ENCODE data around the gene SALL1. TPM values are rescaled to one million over a fixed set of nuclear protein-coding genes. Genes with fewer than 3 reads are reported as not detected.

The SALL1 gene
- total and polyA plus RNA-seq, 2 donors (not counting 3 experiments of a cell fraction or from before 2014, with no cell fraction given) = not detected

DNA sequence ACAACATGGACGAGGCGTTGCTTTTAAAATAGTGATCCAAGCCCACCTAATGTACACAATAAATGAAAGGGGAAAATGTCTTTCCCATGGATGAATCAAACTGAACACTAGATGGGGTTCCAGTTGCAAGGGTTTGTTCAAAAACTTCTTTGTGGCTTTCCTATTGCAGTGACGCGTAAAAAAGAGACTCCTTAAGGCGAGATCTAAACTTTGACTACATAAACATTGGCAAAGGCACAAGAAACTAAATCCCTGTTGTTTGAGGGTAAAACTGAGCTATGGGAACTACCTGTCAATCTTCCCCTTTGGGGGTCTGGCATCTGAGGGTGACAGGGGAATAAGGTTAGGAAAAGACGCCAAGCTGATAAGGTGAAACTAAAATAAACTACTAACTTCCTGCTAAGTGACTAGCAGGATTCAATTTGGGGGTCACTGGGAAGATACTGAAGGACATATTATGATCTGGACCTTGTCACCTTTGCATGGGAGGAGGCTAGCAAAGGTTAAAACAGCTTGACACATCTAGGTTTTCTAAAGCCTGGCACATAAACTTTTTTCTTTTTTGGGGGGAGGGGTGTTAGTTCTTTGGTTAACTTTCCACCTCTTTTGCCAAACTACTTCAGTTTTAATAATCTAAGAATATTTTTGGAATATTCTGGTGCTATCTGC lies 4.7 kb downstream of the SALL1 start:
- DNase-seq (ENCODE audit: low read depth, low spot score) (no peak), FAIRE-seq (no peak)
- intact Hi-C loops (cut with micrococcal nuclease) = no loop called here
- ChIA-PET POLR2A (no interaction called here), CTCF (no interaction called here)
- no peaks in the 10 kb centered on the region for H4K20me1 ChIP-seq (replicated peaks; ENCODE audit: control insufficient read depth, extremely low read depth, insufficient read depth, low read length)
- H3K9me1 ChIP-seq (replicated peaks; ENCODE audit: control insufficient read depth, extremely low read depth, insufficient read depth, low read length) = no peaks in the 10 kb centered on the region
- TF ChIP-seq GATA2 (IDR thresholded peaks at IDR 0.05; ENCODE audit: insufficient read depth, insufficient read length, low read depth, low read length) (no peak), FOS (IDR thresholded peaks at IDR 0.05; ENCODE audit: borderline replicate concordance, insufficient read depth, low read length) (no peak), JUN (IDR thresholded peaks at IDR 0.05; ENCODE audit: borderline replicate concordance, insufficient read depth, insufficient read length, low read depth) (no peak)
- TF ChIP-seq, protein P1, sequence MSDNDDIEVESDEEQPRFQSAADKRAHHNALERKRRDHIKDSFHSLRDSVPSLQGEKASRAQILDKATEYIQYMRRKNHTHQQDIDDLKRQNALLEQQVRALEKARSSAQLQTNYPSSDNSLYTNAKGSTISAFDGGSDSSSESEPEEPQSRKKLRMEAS (IDR thresholded peaks at IDR 0.05; ENCODE audit: insufficient read depth, insufficient read length) = no peak
- H3K9me3 ChIP-seq (replicated peaks; ENCODE audit: control insufficient read depth, insufficient read depth, low read length) = no peaks in the 10 kb centered on the region
- H3K27ac ChIP-seq (ENCODE audit: insufficient read depth, low read depth, low read length) = no peak overlapping the region
- H3K79me2 ChIP-seq (ENCODE audit: control insufficient read depth, insufficient read depth, low read length) = no peaks in the 10 kb centered on the region
- H3K4me2 ChIP-seq (ENCODE audit: insufficient read depth, low read length) = no peak overlapping the region
- no peak overlapping the region for H2AFZ ChIP-seq (ENCODE audit: low read depth, low read length)
- no peak overlapping the region for H3K4me3 ChIP-seq (replicated peaks in 1 of 3; ENCODE audit: insufficient read depth in 1 of 3, low read depth in 1 of 3, low read length in 3 of 3)
- no peak overlapping the region for H3K9ac ChIP-seq (replicated peaks; ENCODE audit: extremely low read depth, insufficient read depth, low read length)
- dilution Hi-C loops (cut with MboI; ENCODE audit: extremely low pct_ligation_motif_present, low sequenced_read_pairs) = no loop called here
- BruUV-seq (replicated peaks) = no TSS peak
- no peaks in the 10 kb centered on the region for H3K4me1 ChIP-seq (ENCODE audit: control insufficient read depth, extremely low read depth, insufficient read depth, low read length)
- no peaks in the 10 kb centered on the region for H3K36me3 ChIP-seq (ENCODE audit: control insufficient read depth in 2 of 2, extremely low read depth in 1 of 2, insufficient read depth in 2 of 2, low read length in 2 of 2)
- peaks cover 17 to 24% of the 10 kb centered on the region in 2 experiments for H3K27me3 ChIP-seq (ENCODE audit: control insufficient read depth in 2 of 2, insufficient read depth in 2 of 2, low read length in 2 of 2)

GRCh38 chr16:51144203-51144602 lies 6.9 kb downstream of the SALL1 start:
- intact Hi-C loops (cut with micrococcal nuclease) = no loop called here
- no TSS peak for BruUV-seq (replicated peaks)
- no peak overlapping the region for H3K4me2 ChIP-seq (ENCODE audit: insufficient read depth, low read length)

More at GRCh38 chr16:51144203-51144602, 6.9 kb downstream of the SALL1 start:
- Histone ChIP-seq H3K79me2 (ENCODE audit: control insufficient read depth, insufficient read depth, low read length) (no peaks in the 10 kb centered on the region), H3K27me3 (ENCODE audit: control insufficient read depth in 2 of 2, insufficient read depth in 2 of 2, low read length in 2 of 2) (peaks cover 1 to 5% of the 10 kb centered on the region in 2 experiments), H3K9me3 (replicated peaks; ENCODE audit: control insufficient read depth, insufficient read depth, low read length) (no peaks in the 10 kb centered on the region), H3K4me3 (replicated peaks in 1 of 3; ENCODE audit: insufficient read depth in 1 of 3, low read depth in 1 of 3, low read length in 3 of 3) (no peak overlapping the region), H3K27ac (ENCODE audit: insufficient read depth, low read depth, low read length) (no peak overlapping the region), H4K20me1 (replicated peaks; ENCODE audit: control insufficient read depth, extremely low read depth, insufficient read depth, low read length) (no peaks in the 10 kb centered on the region), H2AFZ (ENCODE audit: low read depth, low read length) (no peak overlapping the region), H3K4me1 (ENCODE audit: control insufficient read depth, extremely low read depth, insufficient read depth, low read length) (no peaks in the 10 kb centered on the region), H3K36me3 (ENCODE audit: control insufficient read depth in 2 of 2, extremely low read depth in 1 of 2, insufficient read depth in 2 of 2, low read length in 2 of 2) (no peaks in the 10 kb centered on the region), H3K9ac (replicated peaks; ENCODE audit: extremely low read depth, insufficient read depth, low read length) (no peak overlapping the region), H3K9me1 (replicated peaks; ENCODE audit: control insufficient read depth, extremely low read depth, insufficient read depth, low read length) (no peaks in the 10 kb centered on the region)
- TF ChIP-seq, protein P1 (IDR thresholded peaks at IDR 0.05; ENCODE audit: insufficient read depth, insufficient read length) = no peak
- TF ChIP-seq GATA2 (IDR thresholded peaks at IDR 0.05; ENCODE audit: insufficient read depth, insufficient read length, low read depth, low read length) (no peak), JUN (IDR thresholded peaks at IDR 0.05; ENCODE audit: borderline replicate concordance, insufficient read depth, insufficient read length, low read depth) (no peak), POLR2A (IDR thresholded peaks at IDR 0.05; ENCODE audit: low read depth, low read length) (no peak), POLR2AphosphoS5 (IDR thresholded peaks at IDR 0.05; ENCODE audit: insufficient read depth, low read depth, low read length) (no peak), EZH2 (IDR thresholded peaks at IDR 0.05; ENCODE audit: borderline replicate concordance, low read depth, low read length, severe bottlenecking) (no peak), MYC (IDR thresholded peaks at IDR 0.05; ENCODE audit: low read depth, low read length) (no peak), FOS (IDR thresholded peaks at IDR 0.05; ENCODE audit: borderline replicate concordance, insufficient read depth, low read length) (no peak)
- TF ChIP-seq, protein P2, sequence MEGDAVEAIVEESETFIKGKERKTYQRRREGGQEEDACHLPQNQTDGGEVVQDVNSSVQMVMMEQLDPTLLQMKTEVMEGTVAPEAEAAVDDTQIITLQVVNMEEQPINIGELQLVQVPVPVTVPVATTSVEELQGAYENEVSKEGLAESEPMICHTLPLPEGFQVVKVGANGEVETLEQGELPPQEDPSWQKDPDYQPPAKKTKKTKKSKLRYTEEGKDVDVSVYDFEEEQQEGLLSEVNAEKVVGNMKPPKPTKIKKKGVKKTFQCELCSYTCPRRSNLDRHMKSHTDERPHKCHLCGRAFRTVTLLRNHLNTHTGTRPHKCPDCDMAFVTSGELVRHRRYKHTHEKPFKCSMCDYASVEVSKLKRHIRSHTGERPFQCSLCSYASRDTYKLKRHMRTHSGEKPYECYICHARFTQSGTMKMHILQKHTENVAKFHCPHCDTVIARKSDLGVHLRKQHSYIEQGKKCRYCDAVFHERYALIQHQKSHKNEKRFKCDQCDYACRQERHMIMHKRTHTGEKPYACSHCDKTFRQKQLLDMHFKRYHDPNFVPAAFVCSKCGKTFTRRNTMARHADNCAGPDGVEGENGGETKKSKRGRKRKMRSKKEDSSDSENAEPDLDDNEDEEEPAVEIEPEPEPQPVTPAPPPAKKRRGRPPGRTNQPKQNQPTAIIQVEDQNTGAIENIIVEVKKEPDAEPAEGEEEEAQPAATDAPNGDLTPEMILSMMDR (IDR thresholded peaks at IDR 0.05; ENCODE audit: extremely low read depth in 1 of 2, insufficient read depth in 1 of 2, low read depth in 1 of 2, low read length in 2 of 2) = no peak
- dilution Hi-C loops (cut with MboI; ENCODE audit: extremely low pct_ligation_motif_present, low sequenced_read_pairs) = no loop called here
- no peak for FAIRE-seq
- POLR2A ChIA-PET = no interaction called here
- CTCF ChIA-PET = no interaction called here
- no peak for DNase-seq (ENCODE audit: low read depth, low spot score)
